Osteocyte (in vitro differentiated cells): ENCODE data around the gene NEUROG1. TPM values are rescaled to one million over a fixed set of nuclear protein-coding genes. Genes with fewer than 3 reads are reported as not detected.

Experiments used
- DNase-seq: peaks from one replicate; pipeline ENCODE4 v3.0.0; 2021; ENCODE audit warnings: mixed read lengths; ENCODE audit not compliant: unreplicated experiment; ENCODE audit errors: extremely low spot score
- H3K27ac Mint-ChIP-seq: one replicate; pipeline ENCODE4 v1.8.0; 2021; ENCODE audit warnings: mild to moderate bottlenecking, mixed read lengths; ENCODE audit not compliant: unreplicated experiment
- H3K27me3 Mint-ChIP-seq: one replicate; pipeline ENCODE4 v1.8.0; 2021; ENCODE audit warnings: mixed read lengths; ENCODE audit not compliant: unreplicated experiment
- H3K36me3 Mint-ChIP-seq: one replicate; pipeline ENCODE4 v1.8.0; 2021; ENCODE audit warnings: mixed read lengths; ENCODE audit not compliant: unreplicated experiment
- H3K4me1 Mint-ChIP-seq: one replicate; pipeline ENCODE4 v1.8.0; 2021; ENCODE audit warnings: mixed read lengths; ENCODE audit not compliant: unreplicated experiment
- H3K4me3 Mint-ChIP-seq: one replicate; pipeline ENCODE4 v1.8.0; 2021; ENCODE audit warnings: mild to moderate bottlenecking, moderate library complexity, mixed read lengths; ENCODE audit not compliant: unreplicated experiment
- H3K9me3 Mint-ChIP-seq: one replicate; pipeline ENCODE4 v1.8.0; 2021; ENCODE audit warnings: mixed read lengths; ENCODE audit not compliant: unreplicated experiment
- total RNA-seq: library from RNA; stranded (reverse); gene quantifications from 2 replicates; pipeline ENCODE4 v1.2.1, GENCODE V29; 2021
- TF ChIP-seq, protein P1 (sequence below): fragments of 200-600 bp; sonication (generic); IDR thresholded peaks from 2 replicates; pipeline ENCODE4 v1.5.0; 2021; ENCODE audit warnings: antibody characterized with exemption, mild to moderate bottlenecking, moderate library complexity

NEUROG1 gene
- total RNA-seq, 1 donor from 2014 or later: not detected

GRCh38 chr5:135568246-135568645, 32.5 kb upstream of the NEUROG1 start:
- Mint-ChIP-seq H3K9me3 (no peaks in the 10 kb centered on the region), H3K27me3 (peaks cover 18% of the 10 kb centered on the region), H3K4me1 (no peaks in the 10 kb centered on the region), H3K36me3 (no peaks in the 10 kb centered on the region), H3K4me3 (no peak overlapping the region), H3K27ac (no peak overlapping the region)
- no peak for DNase-seq
- TF ChIP-seq, protein P1, sequence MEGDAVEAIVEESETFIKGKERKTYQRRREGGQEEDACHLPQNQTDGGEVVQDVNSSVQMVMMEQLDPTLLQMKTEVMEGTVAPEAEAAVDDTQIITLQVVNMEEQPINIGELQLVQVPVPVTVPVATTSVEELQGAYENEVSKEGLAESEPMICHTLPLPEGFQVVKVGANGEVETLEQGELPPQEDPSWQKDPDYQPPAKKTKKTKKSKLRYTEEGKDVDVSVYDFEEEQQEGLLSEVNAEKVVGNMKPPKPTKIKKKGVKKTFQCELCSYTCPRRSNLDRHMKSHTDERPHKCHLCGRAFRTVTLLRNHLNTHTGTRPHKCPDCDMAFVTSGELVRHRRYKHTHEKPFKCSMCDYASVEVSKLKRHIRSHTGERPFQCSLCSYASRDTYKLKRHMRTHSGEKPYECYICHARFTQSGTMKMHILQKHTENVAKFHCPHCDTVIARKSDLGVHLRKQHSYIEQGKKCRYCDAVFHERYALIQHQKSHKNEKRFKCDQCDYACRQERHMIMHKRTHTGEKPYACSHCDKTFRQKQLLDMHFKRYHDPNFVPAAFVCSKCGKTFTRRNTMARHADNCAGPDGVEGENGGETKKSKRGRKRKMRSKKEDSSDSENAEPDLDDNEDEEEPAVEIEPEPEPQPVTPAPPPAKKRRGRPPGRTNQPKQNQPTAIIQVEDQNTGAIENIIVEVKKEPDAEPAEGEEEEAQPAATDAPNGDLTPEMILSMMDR: no peak

DNA sequence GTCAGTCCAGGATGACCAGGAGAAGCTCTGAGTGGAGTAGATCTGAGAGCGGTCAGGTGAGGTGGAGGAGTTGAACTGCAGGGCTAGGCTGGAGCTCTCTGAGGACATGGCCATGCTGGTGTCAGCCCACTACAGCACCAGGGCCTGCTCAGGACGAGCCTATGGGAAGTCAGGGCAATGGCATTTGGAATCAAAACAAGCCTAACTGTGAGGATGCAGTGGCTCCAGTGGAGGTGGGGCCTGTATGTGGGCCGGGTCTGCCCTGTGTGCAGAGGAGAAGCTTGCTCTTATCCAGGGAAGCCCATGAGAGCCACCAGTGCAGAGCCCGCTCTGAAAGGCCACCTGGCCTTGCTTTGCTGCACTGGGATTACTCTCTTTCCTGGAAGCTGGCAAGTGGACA, 31.9 kb upstream of the NEUROG1 start:
- DNase-seq: no peak
- Mint-ChIP-seq H3K27ac (no peak overlapping the region), H3K27me3 (peaks cover 18% of the 10 kb centered on the region)

DNA sequence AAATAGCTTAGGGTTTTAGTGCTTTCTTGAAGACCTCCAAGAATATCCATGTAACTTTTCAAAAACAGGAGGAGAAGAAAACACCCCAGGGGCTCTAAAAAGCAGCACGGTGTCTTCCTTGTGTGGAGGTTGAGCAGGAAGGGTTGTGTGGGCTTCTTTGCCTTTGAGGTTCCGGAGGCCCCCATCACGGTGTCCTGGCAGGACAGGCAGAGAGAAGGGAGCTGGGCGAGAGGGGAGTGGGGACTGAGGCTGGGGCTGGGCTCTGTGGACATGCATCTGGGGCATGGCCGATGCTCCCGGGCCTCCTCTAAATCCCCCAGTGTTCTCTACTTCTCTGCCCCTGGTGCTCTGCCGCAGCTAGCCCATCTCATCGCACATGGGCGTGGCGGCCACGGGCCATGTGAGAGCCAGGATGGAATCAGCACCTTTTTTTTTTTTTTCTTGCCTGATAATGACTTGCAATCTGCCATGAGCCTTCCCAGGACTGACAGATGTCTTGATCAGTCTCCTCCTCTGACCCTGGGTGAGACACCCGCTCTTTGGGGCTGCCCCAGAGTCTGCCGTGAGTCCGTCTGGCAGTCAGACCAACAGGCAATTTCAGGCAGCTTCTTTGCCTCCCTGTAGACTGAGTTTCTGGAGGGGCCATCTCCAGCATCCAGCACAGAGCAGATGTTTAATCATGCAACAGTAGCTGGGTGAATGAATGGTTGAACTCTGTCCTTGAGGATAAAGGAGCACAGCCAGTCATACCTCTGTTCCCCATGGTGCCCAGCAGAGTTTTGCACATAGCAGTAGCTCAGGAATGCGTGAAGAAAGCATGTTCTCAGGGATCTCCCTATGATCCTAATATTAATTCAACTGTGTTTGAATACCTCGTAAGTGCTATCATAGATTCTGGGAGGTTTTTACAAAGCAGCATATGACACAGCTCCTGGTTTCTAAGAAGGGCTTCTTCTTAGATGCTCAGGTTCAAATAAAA, 30.9 kb upstream of the NEUROG1 start:
- no peak for DNase-seq
- Mint-ChIP-seq H3K27ac (no peak overlapping the region), H3K36me3 (no peaks in the 10 kb centered on the region), H3K9me3 (no peaks in the 10 kb centered on the region), H3K4me3 (no peak overlapping the region), H3K4me1 (no peaks in the 10 kb centered on the region), H3K27me3 (peaks cover 24% of the 10 kb centered on the region)
- TF ChIP-seq, protein P1: peak; percentile 4

More for the DNA sequence above, 31.9 kb upstream of the NEUROG1 start:
- TF ChIP-seq, protein P1: no peak
- no peak overlapping the region for H3K4me3 Mint-ChIP-seq
- no peaks in the 10 kb centered on the region for H3K4me1 Mint-ChIP-seq
- no peaks in the 10 kb centered on the region for H3K36me3 Mint-ChIP-seq
- H3K9me3 Mint-ChIP-seq: no peaks in the 10 kb centered on the region

DNA sequence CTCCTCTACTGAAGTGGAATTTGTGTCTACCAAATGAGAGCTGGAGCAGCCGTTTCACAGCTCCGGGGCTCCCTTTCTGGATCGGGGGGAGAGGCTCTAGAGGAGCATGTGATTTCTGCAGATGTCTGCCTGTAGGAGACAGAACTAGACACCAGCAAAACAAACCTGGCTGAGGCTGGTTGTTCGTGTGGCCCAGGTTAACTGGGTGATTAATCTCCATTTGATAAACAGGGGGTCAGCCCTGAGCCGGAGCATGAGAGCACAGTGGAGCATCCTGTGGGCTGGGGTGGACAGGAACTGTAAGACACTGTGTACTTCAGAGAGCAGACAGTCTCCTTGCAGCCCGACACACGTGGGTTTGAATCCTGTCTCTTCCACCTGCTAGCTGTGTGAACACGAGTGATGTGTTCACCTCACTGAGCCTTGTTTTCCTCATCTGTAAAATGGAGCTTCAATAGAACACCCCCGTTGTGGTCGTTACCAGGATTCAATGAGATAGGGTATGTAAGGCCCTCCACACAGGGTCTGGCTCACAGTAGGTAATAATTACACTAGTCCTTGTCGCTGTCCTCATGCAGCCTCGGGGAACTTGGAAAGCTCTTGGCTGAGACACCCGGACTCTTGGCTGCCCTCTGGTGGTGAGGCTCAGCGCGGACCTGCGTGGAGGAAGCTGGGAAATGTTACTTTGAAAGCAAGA, 30.1 kb upstream of the NEUROG1 start:
- peak; percentile 88 for DNase-seq
- Mint-ChIP-seq H3K4me1 (peaks cover 2% of the 10 kb centered on the region), H3K36me3 (no peaks in the 10 kb centered on the region), H3K27ac (no peak overlapping the region), H3K9me3 (no peaks in the 10 kb centered on the region), H3K27me3 (peaks cover 24% of the 10 kb centered on the region), H3K4me3 (no peak overlapping the region)
- TF ChIP-seq, protein P1: peak; percentile 82

DNA sequence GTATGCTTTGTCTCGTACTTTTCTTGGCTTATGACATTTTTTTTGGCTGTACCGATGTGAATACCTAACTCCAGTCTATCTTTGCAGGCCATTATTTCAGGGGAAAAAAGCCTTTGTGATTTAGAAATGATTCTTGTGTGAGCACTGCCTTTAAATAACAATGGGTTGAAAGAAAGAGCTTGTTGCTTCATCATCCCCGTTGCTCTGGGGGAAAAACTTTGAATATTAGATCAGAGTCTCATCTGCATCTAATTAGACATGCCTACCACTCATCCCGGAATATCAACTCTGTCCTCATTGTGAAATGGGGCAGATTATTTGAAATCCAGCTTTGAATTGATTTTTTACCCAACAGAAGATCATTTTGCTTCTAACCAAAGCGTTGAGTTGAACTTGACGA, 29.5 kb upstream of the NEUROG1 start:
- Mint-ChIP-seq H3K4me3 (no peak overlapping the region), H3K9me3 (no peaks in the 10 kb centered on the region), H3K27me3 (peaks cover 28% of the 10 kb centered on the region), H3K27ac (no peak overlapping the region), H3K4me1 (peaks cover 2% of the 10 kb centered on the region), H3K36me3 (no peaks in the 10 kb centered on the region)
- TF ChIP-seq, protein P1: no peak
- no peak for DNase-seq
